ENCODE results near the gene PDE7B. TPM values are rescaled to one million over a fixed set of nuclear protein-coding genes. Genes with fewer than 3 reads are reported as not detected.

The PDE7B gene
- polyA plus RNA-seq, 3 donors: 5.5 to 10.5 (median 8.5) TPM

DNA sequence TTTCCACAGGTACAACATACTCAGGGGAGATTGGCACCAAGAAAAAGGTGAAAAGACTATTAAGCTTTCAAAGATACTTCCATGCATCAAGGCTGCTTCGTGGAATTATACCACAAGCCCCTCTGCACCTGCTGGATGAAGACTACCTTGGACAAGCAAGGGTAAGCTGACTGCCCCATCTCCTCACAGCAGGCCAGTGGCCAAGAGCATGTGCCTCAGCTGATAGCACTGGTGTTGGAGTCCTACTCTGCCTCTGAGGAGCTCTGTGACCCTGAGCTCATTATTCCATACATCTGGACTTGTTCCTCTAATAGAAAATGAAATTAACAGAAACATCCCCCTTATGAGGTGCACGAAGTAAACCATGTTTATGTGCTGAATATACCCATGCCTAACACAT is 295.8 kb downstream of the PDE7B start:
- DNase-seq (ENCODE audit: extremely low read depth in 1 of 11, low read depth in 9 of 11, low spot score in 4 of 11): no peak

DNA sequence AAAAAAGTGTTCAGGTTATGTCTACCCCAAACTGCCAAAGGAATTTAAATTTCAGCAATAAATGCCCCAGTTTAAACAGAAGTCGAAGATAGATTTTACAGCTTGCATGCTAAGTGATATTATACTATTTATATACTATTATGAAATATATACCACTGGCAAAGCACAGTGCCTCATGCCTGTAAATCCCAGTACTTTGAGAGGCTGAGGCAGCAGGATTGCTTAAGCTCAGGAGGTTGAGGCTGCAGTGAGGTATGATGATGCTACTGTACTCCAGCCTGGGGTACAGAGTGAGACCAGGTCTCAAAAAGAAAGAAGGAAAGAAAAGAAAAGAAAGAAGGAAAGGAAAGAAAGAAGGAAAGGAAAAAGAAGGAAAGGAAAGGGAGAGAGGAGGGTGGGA is 296.6 kb downstream of the PDE7B start:
- no peak for DNase-seq (ENCODE audit: extremely low read depth in 1 of 11, low read depth in 9 of 11, low spot score in 4 of 11)

DNA sequence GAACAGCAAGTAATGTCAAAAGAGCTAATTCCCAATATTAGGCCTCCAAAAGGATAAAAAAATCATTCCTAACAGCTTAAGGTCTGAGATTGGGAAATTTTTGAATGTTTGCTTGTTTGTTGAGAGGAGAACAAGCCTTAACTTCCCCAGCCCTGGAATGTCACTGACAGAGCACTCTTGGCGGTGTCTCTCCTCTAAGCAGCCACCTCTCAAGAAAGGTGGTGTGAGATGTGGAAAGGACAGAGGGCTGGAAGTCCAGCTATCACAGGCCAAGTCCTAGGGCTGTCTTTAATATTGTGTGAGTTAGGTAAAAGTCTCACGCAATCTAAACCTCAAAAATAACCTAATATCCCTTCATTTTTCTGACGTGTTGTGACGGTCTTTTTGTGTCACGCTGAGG is 297.0 kb downstream of the PDE7B start:
- DNase-seq (ENCODE audit: extremely low read depth in 1 of 11, low read depth in 9 of 11, low spot score in 4 of 11): no peak

DNA sequence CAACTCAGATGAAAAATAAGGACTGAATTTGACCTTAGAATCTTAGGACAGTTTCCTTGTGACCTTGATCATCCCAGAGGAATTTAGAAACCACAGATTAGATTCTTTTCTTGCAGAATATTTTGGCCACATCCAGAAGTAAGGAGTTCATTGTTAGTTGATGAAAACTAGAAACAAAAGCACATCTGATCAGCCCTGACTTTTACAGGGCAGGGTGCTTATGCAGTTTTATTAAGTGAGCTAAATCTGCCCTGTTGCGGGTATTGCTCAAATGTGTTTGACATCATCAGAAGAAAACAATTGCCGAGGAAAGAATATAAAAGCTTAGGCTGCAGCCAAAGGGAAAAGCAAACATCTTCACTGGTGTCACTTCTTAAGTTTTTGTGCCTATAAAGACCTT is 297.8 kb downstream of the PDE7B start:
- DNase-seq (ENCODE audit: extremely low read depth in 1 of 11, low read depth in 9 of 11, low spot score in 4 of 11): no peak

DNA sequence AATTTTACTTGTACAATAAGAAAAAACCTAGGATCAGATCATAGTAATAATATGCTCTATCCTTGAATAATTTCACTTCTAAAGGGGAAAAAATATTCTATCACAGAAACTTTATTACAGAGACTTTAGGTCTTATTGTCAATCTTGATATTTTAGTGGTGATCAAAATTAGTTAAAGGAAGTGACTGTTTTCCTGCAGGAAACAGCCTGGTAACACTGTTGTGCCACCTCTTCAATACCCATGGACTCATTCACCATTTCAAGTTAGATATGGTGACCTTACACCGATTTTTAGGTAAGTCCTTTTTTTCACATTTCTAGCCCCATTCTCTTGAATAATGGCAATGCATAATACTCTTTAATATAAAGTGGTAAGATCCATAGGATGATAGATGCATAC is 299.5 kb downstream of the PDE7B start:
- DNase-seq (ENCODE audit: extremely low read depth in 1 of 11, low read depth in 9 of 11, low spot score in 4 of 11): no peak

DNA sequence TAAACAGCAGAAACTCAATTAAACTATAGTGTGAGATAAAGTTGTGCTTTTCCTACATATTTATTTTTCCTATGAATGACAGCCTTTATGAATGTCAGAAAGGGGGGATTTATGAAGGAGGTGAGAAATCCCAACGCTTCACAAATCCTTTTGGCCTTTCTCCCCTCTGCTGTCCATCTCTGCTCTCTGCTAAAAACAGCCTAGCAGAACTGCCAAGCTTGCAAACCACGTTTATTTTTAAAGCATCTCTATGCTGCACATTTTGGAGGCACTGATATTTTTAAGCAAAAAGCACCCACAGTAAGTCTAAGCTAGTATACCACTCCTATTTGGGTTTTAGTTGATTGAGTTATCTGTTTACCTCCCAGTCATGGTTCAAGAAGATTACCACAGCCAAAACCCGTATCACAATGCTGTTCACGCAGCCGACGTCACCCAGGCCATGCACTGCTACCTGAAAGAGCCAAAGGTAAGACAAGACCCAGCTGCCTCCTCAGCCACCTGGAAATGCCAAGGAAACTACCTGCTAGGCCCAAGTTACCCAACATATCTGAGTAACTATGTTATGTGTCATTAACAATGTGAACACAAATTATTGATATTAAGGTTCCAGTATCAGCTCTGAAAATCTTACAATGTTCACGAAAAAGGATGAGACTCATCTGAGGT is 302.3 kb downstream of the PDE7B start:
- DNase-seq (ENCODE audit: extremely low read depth in 1 of 11, low read depth in 9 of 11, low spot score in 4 of 11): no peak

DNA sequence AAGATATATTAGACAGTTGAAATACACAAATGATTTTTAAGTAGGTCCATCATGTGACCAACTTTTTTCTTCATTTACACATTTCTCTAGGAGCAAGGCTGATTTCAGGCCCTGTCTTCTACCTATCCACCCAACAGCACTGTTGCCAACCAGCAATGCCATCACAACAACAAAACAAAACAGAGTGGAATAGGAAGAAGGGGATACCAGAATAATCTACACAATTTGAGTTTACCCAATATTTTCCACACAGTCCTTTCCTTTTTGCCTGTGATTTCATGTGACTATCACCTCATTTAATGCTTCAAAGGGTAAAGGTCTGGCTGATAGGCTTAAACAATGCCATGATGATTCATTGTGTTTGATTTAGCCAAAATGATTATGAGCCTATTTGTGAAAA is 303.7 kb downstream of the PDE7B start:
- DNase-seq (ENCODE audit: extremely low read depth in 1 of 11, low read depth in 9 of 11, low spot score in 4 of 11): no peak

DNA sequence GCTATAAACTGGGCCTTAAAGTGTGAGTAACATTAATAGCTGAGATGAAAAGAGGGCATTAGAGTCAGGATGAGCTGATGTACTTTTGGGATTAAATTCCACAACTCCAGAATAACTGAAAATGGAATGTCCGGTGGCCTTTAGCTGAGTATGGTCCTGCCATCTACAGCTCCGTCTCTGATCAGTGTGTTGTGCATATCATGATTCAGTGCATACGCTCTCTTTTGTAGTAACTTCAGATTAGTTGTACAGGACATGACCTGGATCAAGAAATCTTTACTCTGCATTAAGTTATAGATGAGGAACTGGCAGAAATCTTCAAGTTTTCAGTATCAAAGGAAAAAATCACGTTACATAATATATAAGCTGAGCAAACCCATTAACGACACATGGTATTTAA is 306.2 kb downstream of the PDE7B start:
- no peak for DNase-seq (ENCODE audit: extremely low read depth in 1 of 11, low read depth in 9 of 11, low spot score in 4 of 11)

DNA sequence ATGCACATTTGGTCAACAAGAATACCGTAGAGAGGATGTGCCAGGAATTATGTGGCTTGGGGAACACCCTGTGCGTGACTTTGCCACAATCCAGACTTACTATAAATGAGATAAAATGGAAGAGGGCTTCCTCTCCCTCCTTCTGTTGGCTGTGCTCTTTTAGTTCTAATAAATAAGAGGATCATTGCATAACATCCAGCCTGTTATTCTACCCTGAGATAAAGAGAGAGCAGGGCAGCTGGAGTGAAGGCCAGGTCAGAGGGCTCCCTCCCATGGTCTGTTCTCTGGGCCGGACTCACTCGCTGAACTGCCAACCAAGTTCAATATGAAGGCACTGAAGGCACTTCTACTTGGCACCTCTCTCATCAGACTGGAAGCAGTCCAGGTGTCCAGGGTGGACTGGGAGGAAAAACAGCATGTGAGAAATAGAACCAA is 306.9 kb downstream of the PDE7B start:
- DNase-seq (ENCODE audit: extremely low read depth in 1 of 11, low read depth in 9 of 11, low spot score in 4 of 11): peak in 2 of 11 donors; percentile 23 to 31

DNA sequence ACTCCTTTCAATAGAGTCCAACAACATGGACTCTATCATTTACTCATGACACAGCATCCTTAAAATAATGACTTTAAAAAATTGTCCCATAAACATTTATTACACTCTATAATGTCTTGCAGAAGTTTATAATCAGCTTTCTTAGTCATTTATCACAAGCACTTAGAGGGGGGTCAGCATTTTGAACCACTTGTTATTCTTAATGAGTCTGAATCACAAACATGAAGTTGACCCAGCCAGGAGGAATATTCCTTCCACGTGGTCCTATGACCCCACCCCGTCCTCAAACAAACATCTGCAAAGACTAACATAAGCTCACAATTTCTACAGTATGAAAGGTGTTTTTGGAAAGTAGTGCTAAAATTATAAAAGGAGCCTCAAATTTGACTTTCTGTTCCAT is 307.5 kb downstream of the PDE7B start:
- peak in 4 of 11 donors; percentile 23 to 30 (median 28) for DNase-seq (ENCODE audit: extremely low read depth in 1 of 11, low read depth in 9 of 11, low spot score in 4 of 11)

DNA sequence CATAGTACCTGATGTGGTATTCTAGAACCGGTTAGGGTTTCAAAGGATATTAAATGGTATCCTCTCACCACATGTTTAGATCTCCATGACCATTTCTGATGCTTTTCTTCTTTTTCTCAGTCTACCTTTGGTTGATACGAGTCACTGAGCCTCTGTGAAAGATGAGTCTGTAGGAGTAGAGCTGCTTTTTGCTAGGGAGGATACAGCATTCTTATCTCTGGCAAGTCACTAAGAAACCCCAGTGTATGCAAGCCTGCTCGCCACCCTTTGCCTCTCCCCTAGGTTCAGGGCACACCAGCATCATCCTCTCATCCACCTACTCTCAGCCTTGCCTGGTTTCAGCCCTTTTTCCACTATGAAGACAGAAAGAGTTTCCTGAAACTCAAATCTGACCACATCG is 308.7 kb downstream of the PDE7B start:
- DNase-seq (ENCODE audit: extremely low read depth in 1 of 11, low read depth in 9 of 11, low spot score in 4 of 11): no peak

DNA sequence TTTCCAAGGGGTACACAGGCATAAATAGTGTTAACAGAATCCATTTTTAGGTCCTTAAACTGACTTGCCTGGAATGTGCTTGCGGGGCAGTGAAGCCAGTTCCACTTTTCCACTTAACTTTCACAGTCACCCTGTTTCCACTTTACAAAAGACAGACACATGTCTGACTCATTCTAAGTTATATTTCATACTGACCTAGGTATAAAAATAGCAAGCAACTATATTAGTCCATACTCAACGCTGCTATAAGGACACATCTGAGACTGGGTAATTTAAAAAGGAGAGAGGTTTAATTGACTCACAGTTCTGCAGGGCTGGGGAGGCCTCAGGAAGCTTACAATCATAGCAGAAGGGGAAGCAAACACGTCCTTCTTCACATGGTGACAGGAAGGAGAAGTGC is 310.4 kb downstream of the PDE7B start:
- DNase-seq (ENCODE audit: extremely low read depth in 1 of 11, low read depth in 9 of 11, low spot score in 4 of 11): no peak

DNA sequence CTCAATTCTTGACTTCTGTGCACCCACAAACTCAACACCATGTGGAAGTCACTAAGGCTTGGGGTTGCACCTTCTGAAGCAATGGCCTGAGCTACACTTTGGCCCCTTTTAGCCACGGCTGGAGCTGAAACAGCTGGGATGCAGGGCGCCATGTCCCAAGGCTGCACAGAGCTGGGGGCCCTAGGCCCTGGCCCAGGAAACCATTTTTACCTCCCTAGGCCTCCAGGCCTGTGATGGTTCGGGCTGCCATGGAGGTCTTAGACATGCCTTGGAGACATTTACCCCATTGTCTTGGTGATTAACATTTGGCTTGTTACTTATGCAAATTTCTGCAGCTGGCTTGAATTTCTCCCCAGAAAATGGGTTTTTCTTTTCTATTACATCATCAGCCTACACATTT is 311.8 kb downstream of the PDE7B start:
- no peak for DNase-seq (ENCODE audit: extremely low read depth in 1 of 11, low read depth in 9 of 11, low spot score in 4 of 11)

DNA sequence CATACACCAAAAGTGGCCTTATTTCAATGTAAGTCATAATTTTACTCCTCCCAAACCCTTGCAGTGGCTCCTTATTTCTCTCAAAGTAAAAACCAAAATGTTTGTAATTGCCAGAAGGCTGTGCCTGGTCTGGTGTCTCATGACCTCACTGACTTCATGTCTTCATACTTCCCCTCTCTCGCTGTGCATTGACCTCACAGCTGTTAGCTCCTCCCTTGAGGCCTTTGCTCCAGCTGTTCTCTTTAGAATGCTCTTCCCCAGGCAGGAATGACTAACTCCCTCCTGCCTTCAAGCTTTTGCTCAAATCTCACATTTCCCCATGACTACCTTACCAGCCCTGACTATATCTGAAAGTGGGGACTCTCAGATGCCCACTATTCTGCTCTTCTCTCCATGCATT is 315.3 kb downstream of the PDE7B start:
- DNase-seq (ENCODE audit: extremely low read depth in 1 of 11, low read depth in 9 of 11, low spot score in 4 of 11): no peak

DNA sequence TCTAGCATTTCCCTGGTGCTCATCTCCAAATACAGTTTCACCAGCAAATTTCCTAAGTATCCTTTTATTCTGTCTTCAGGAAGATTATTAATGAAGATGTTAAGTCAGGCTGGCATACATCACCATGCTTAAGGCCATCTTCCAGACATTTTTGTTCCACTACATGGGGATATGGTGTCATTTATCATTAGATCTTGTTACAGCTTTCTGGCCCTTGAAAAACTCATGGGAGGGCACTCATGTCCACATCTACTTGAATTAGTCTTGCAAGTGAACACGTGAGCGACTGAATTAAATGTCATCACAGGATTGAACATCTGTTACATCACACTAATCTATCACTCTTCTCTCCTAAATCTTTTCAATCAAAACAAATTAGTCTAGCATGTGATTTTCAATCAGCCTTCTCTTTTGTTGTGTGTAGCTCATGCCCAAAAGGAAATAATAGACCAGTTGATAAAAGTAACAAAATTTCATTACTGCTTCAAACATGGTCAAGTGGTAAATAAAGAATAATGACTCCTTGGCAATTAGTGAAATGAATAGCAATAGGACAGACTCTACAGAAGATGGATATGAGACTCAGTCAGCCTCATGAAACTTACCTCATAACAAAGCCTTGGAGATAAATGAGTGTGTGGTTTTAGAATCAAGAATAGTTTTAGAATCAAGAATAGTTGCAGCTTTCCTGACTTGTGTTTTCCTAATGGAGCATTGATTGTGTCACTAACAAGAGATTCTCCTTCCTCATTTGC is 318.1 kb downstream of the PDE7B start:
- no peak for DNase-seq (ENCODE audit: extremely low read depth in 1 of 11, low read depth in 9 of 11, low spot score in 4 of 11)

DNA sequence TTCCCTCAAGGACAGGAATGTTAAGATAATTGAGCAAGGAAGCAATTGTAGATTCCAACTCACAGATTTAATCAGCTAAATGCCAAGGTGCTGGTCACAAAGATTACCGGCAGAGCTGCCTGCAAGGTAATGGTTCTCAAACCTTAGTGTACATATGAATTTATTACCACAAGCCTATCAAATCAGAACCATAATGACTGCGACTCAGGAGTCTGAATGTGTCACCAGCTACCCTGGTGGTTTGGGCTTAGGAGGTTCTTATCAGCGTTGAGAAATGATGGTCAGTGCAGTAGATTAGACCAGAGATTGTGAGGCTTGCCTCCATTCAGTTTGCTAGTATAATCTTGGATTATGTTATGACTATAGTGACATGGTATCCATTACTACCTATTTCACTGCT is 319.7 kb downstream of the PDE7B start:
- no peak for DNase-seq (ENCODE audit: extremely low read depth in 1 of 11, low read depth in 9 of 11, low spot score in 4 of 11)

DNA sequence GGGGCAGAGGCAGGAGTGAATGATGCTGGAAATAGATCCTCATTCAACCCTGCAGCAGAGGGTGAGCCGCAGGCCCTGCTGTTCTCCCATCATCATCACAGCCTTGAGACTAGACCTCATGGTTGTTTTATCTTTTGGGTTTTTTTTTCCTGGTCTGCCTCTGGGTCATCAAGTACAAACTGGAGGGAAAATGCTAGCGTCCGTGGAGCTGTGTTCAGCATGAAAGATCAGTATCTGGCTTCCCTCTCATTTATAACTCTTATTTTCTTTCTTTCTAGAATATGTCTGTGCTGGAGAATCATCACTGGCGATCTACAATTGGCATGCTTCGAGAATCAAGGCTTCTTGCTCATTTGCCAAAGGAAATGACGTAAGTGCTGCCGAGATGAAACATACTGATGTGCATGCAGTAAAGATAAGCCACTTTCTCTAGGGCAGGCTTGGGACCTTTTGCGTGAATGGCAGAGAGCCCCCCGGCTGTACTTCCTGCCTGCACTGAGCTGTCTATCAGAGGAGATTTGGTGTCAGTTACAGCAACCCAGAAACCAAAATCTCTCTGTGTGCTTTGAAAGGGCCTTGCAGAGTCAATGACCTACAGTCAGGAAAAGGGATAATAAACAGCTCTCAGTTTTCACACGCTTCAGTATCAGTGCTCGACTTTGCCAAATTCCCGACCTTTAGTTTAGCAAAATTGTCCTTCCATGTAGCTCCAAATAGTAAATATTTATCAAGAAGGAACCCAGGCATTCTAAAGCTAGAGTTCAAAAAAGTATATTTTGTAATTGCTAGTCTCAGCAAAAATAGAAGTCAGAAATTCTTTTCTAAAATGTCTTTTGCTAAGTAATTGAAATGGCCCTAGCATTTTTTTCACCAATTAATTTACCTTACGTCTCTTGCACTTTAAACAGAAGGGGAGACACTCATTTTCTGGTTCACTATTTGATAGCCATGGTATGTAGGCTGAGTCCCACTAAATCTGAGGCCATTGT is 322.3 kb downstream of the PDE7B start:
- no peak for DNase-seq (ENCODE audit: extremely low read depth in 1 of 11, low read depth in 9 of 11, low spot score in 4 of 11)

DNA sequence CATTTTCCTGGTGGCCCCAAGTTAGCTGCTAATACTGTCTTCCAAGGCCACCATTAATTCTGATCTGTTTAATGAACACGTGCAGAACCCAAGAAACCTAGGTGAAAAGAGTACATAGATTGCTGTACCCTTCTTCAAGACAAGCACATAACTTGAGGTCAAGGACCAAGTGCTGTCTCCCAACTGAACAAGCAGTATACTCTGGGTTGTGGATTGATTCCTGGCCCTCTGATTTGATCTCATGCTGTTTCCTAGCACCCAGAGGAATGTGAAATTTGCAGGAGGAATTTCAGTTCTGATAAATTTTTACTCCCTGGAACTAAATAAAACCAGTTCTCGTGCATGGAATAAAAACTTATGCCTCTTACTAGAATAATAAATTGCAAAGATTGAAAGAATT is 323.0 kb downstream of the PDE7B start:
- DNase-seq (ENCODE audit: extremely low read depth in 1 of 11, low read depth in 9 of 11, low spot score in 4 of 11): no peak

DNA sequence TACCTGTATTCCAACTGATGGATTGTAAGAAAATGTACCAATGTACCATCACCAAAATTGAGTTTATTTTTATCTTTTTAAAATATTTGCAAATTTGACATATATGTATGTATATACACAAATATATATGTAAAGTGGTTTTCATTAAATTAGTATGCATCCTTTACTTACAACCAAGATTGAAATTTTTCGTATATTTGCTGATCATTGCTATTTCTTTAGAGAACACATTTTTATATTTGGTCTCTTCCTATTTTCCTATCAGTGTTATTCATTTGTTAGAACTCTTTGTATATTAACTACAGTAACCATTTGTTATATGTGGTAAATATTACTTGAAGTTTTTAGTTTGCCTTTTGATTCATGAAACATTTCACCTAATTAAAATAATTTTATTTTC is 324.4 kb downstream of the PDE7B start:
- no peak for DNase-seq (ENCODE audit: extremely low read depth in 1 of 11, low read depth in 9 of 11, low spot score in 4 of 11)

DNA sequence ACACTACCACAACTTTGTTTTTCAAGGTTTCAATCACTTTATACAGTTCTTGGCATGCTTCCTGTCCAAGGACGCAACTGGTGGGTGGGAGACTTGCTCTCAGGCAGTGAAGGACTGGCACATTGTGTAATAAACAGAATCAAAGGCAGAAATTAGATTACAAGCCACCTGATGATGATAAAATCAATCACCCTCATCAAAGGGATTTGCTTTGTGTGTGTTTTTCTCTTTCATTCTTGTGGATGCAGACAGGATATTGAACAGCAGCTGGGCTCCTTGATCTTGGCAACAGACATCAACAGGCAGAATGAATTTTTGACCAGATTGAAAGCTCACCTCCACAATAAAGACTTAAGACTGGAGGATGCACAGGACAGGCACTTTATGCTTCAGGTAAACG is 327.2 kb downstream of the PDE7B start:
- no peak for DNase-seq (ENCODE audit: extremely low read depth in 1 of 11, low read depth in 9 of 11, low spot score in 4 of 11)
